PC-9 (cell line): Measurements from ENCODE around the gene VPS33B.

Experiments used
- CTCF ChIP-seq: fragments of 200-600 bp; sonication (generic); conservative IDR thresholded peaks from 2 replicates; pipeline ENCODE4 v1.6.1; 2017; ENCODE audit warnings: mixed run types, antibody characterized with exemption, mild to moderate bottlenecking, moderate library complexity
- EZH2 ChIP-seq: fragments of 200-600 bp; sonication (generic); IDR thresholded peaks from 2 replicates; pipeline ENCODE4 v1.8.0; 2017; ENCODE audit warnings: antibody characterized with exemption, low read depth

GRCh38 chr15:91050128-91050455 is 27.7 kb upstream of the VPS33B start:
- TF ChIP-seq CTCF, result no peak
- TF ChIP-seq EZH2, result no peak
